Mucosa of descending colon (tissue), 3 donors: ENCODE measurements around the gene NCDN. TPM values are rescaled to one million over a fixed set of nuclear protein-coding genes. Genes with fewer than 3 reads are reported as not detected.

Experiments
- ATAC-seq: fragments of 200-7000 bp; cut with Tn5 transposase; one replicate; pipeline ENCODE4 v1.9.1; 2020; ENCODE audit warnings: mild to moderate bottlenecking, moderate library complexity
- DNase-seq, 3 donors: peaks; one replicate each; pipeline ENCODE4 v3.0.0-alpha.2; 2020
- H3K36me3 ChIP-seq: fragments of 200-600 bp; one replicate; pipeline ENCODE4 v1.8.0; 2021; ENCODE audit warnings: low read depth, mild to moderate bottlenecking
- H3K4me1 ChIP-seq: fragments of 200-600 bp; one replicate; pipeline ENCODE4 v1.8.0; 2021; ENCODE audit warnings: low read depth, mild to moderate bottlenecking
- H3K4me3 ChIP-seq: fragments of 200-600 bp; one replicate; pipeline ENCODE4 v1.8.0; 2021; ENCODE audit warnings: mild to moderate bottlenecking
- H3K9me3 ChIP-seq: fragments of 200-600 bp; one replicate; pipeline ENCODE4 v1.8.0; 2021; ENCODE audit warnings: mild to moderate bottlenecking
- CTCF ChIP-seq: fragments of 200-600 bp; IDR thresholded peaks from one replicate; pipeline ENCODE4 v1.8.0; 2022; ENCODE audit warnings: antibody characterized with exemption, mild to moderate bottlenecking
- intact Hi-C, 2 donors: fragments of 100-400 bp; cut with DNase I in 1 of 2; cut with micrococcal nuclease in 1 of 2; formaldehyde crosslinking; loops; one replicate each; pipeline versions ENCODE4 v1.11.0 to v1.11.1; 2022; cut with DNase I, micrococcal nuclease
- total RNA-seq, 3 donors: library from RNA; stranded (reverse); fragmentation: NEBNext Ultra II Directional in 2 of 3; extraction: Animal tissue kit (Norgen Biotek cat#: 25700) in 2 of 3; gene quantifications; one replicate each; pipeline versions ENCODE4 v1.2.1 to v1.2.4, GENCODE V29; 2021 to 2023
- donor health status: DM: no; HTN: no; CAD: no; lungs with moderate emphysema.
- donor health status: DM: no; HTN: no; CAD: no.
- donor health status: DM: no; HTN: yes; CAD: no.

Gene NCDN
- total RNA-seq, 3 donors from 2014 or later: 6.7 to 30.4 (median 11.2) TPM

- H3K9me3 ChIP-seq: no peaks in the 10 kb centered on the region
- intact Hi-C loops: no loop called here
- H3K4me1 ChIP-seq: peaks cover 25% of the 10 kb centered on the region
- no peak for ATAC-seq
- peaks cover 7% of the 10 kb centered on the region for H3K36me3 ChIP-seq
- DNase-seq: no peak
- no peak overlapping the region for H3K4me3 ChIP-seq
- no peak for TF ChIP-seq CTCF
These were observed 2.4 kb upstream of the NCDN start for GRCh38 chr1:35555212-35555584.

DNA sequence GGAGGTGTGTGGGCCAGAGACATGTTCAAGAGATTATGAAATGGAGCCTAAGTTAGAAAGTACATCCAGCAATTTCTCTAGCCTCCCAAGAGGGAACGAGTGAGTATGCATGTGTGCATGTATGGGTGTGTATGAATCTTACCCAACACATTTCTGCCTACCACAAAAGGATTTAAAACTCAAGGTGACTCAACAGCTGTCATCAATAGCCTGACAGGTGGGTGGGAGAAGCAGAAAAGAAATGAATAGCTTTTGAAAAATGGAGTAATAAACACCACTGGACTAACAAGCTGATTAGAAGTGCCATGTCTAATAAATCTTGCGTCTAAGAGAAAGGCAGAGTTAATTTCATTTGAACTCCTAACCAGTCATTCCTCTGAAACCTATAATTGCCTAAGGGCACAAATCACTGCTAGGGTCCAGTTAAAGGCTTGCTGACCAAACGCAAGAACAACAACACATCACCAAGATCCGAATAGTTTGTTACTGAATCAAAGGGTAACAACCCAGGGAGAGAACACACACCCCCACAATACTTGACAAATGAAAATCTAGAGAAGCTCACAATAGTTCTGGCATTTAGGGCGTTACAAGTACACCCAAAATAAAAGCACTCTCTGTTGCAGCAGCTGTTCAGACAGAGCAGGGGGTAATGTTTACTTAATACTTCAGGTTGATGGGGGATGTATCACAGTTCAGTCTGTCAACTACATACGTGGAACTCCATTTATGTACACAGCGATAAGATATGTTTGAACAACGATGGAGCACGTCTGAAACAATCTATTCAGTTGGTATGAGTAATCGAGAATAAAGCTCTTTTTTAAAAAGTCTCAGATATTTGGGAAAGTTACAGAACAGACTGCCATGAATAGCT is 1.8 kb upstream of the NCDN start:
- intact Hi-C loops: no loop called here
- Histone ChIP-seq H3K4me1 (peaks cover 25% of the 10 kb centered on the region), H3K36me3 (peaks cover 7% of the 10 kb centered on the region), H3K9me3 (no peaks in the 10 kb centered on the region), H3K4me3 (no peak overlapping the region)
- no peak for DNase-seq
- peak; percentile 40 for ATAC-seq
- no peak for TF ChIP-seq CTCF

DNA sequence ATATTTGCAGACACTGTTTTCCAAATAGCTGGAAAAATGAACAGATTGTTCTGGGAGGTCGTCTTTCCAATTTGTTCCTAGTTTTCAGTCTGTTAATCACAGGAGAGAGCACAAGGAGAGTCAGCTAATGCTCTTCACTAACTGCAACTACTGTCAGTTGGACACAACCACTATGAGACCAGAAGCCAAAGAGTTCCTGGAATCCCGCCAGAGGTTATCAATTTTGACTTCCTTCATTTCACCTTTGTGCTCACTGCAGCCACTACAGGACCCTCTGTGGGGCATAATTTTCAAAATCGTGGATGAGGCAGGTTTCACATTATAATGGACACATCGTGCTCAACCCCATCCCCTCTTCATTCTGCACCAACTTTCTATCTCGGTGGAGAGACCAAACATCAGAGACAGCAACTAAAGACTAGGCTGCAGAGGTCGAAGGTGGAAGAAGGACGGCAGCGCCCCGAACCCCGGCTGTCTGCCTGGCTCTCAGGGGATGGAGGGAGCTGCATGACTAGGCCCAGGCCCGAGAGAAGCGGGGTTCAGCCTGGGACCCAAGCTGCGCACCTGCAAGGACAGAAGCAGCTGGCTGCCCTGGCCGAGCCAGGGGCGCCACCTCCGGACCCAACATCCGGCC is 998 bp upstream of the NCDN start:
- DNase-seq (no peak), ATAC-seq (no peak)
- intact Hi-C loops: no loop called here
- Histone ChIP-seq H3K4me3 (peak overlapping the region; percentile 93), H3K36me3 (peaks cover 7% of the 10 kb centered on the region), H3K4me1 (peaks cover 25% of the 10 kb centered on the region), H3K9me3 (no peaks in the 10 kb centered on the region)
- TF ChIP-seq CTCF: no peak

DNA sequence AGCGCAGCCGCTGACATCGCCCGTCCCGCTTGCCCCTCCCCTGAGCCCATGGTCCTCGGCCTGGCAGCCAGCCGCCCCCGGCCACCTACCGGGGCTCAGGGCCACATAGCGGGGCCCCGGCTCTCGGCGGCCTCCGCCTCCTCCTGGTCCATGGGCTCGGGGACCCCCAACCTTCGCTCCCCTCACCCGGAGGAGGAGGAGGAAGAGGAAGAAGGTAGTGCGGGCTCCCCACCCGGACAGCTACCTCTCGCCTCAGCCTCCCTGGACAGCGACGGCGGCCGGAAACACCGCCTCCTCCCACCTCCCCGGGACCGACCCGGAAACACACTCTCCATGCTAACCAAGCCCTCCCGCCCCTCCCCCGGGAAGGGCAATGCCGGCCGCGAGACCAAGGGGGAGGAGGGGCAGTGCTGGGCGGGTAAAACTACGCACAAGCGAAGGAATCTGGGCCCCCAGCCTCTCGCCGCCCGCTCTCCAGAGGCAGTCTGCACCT is 435 bp upstream of the NCDN start, which contains the start of gene KIAA0319L:
KIAA0319L (minus strand) TSS at position 286 of the 493 bp plus-strand sequence. CDS start 2,912 bp downstream, outside the sequence.
- intact Hi-C loops: no loop called here
- no peak for TF ChIP-seq CTCF
- peak; percentile 91 for ATAC-seq
- H3K36me3 ChIP-seq: peaks cover 6% of the 10 kb centered on the region
- peaks cover 25% of the 10 kb centered on the region for H3K4me1 ChIP-seq
- peak; percentile 91 to 94 (median 92) for DNase-seq
- H3K4me3 ChIP-seq: peak within 1 kb of the TSS; percentile 93
- no peaks in the 10 kb centered on the region for H3K9me3 ChIP-seq

DNA sequence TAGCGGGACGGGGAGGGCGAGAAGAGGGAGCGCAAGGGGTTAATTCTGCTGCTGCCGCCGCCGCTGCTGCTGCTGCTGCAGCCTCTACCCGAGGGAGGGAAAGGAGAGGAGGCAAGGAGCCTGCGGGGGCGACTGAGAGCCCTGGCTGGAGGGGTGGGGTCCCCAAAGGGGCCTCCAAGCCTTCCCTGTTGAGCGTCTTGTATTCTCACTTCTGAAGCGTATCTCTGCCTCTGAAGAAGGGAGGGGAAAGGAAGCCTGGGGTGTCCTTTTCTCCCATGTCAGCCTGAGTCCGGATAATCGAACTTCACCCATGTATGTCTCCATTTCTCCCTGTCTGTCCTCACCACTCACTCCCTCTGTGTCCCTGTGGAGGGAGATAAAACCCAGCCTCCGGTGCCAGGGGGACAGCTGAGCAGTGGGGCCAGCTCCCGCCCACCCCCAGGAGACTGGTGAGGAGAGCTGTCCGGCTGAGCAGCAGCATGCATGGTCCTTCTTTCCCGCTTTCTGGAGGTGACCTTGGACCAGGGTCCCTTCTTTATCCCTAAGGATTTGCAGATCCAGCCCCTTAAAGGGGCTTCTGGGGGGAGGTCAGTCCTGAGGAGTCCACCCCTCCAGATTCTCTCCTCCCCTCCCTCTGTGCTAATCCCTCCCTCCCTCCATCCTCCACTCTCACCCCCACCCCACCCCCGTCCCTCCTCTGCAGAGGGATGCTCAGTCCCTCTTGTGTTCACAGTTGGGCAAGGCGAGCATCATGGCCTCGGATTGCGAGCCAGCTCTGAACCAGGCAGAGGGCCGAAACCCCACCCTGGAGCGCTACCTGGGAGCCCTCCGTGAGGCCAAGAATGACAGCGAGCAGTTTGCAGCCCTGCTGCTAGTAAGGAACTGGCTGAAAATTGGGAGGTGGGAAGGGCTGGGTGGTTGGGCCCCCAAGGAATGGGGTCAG is 1.0 kb downstream of the NCDN start:
- no peak for TF ChIP-seq CTCF
- peak overlapping the region; percentile 93 for H3K4me3 ChIP-seq
- intact Hi-C loops: no loop called here
- H3K9me3 ChIP-seq: no peaks in the 10 kb centered on the region
- H3K36me3 ChIP-seq: no peaks in the 10 kb centered on the region
- no peak for DNase-seq
- no peak for ATAC-seq
- peaks cover 25% of the 10 kb centered on the region for H3K4me1 ChIP-seq
